SIG-M5 treated with dmso at 0.1 percent for 504 hours (cell line): ENCODE data around the gene KNDC1.

Experiments
- DNase-seq: peaks from one replicate; lab custom pipeline; 2025; ENCODE audit not compliant: unreplicated experiment; lab: John Stamatoyannopoulos, UW

KNDC1 gene

DNA sequence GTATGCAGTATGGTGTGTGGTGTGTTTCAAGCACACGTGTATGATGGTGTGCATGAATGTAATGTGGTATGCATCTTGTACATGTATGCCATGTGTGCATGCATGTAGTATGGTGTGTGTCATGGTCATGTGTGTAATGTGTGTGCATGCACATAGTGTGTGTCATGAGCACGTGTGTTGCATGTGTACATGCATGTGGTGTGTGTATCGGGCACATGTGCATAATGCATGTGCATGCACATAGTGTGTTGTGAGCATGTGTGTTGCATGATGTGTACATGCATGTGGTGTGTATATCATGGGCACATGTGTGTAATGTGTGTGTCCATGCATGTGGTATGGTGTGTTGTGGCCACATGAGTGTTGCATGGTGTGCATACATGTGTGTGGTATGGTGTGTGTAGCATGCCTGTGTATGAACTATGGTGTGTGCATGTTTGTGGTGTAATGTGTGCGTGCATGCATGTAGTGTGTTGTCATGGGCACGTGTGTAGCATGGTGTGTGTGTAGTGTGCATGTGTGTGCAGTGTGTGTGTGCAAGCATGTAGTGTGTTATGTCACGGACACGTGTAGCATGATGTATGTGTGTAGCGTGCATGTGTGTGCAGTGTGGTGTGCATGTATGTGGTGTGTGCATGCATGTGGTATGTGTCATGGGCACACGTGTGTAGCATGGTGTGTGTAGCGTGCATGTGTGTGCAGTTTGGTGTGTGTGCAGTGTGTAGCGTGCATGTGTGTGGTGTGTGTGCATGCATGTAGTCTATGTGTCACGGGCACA is 17.6 kb downstream of the KNDC1 start:
- no peak for DNase-seq

DNA sequence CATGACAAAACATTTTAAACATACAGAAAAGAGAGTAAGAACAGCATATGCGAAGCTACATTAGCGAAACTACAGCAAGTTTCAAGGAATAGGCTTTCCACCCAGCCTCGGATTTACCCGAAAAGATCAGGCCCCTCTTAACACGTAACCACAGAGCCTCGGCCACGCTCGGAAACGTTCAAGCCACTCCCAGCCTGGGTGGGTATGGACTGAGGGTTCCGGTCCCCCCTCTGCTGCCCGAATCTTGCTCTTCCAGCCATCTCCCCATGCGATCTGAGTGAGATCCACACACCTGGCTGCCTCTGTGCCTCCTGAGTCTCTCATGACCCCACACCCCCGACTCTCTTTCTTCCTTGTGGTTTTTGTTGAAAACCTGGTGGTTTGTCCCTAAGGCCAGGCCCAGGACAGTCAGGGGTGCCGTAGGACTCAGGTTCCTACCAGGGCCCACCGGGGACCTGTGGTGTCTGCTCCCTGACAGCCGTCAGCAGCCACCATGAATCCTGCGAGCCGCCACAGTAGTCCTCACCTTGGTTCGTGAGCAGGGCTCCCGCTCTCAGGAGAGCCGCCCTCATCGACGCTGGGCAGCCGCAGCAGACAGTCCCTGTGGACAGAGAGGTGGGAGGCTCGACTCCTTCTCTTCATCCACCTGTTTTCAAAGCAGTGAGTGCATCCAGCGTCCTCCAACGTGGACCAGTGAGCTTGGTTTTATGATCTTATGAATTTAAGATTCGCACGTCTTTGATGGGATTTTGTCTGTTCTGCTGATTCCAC is 18.5 kb downstream of the KNDC1 start:
- no peak for DNase-seq

DNA sequence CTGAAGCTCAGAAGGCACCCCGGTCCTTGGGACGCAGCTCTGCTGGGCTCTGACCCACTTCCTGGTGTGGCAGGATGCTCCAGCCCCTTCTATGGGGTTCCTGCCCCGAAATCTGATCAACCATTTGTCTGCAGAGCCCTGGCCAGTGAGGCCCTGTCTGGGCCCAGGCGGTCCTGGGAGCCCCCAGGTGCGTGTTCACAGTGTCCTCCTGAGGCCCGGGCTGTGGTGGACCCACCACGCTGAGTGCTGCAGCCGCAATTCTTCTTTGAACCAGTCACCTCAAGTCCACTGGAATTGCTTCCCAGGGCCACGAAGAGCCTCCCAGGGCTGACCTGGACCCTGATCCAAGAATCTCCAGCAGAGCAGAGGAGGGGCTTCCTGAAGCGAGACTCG is 19.1 kb downstream of the KNDC1 start:
- no peak for DNase-seq

DNA sequence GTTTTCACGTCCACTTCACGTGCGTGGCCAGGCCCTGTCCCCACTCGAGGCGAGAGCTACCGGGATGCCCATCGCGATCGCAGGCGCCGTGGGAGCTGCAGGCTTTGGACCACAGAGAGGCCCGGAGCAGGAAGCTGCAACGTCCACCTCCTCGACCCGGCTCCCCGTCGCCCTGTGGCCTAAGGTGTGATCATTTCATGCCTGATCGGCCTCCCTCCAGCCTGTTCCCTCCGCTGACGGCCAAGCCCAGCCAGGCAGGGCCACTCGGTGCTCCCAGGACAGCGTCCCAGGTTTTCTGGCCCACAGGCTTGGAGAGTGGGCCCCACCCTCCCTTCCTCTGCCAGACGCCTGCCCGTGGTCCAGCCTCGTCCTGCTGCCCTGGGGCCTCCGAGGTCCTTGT is 19.6 kb downstream of the KNDC1 start:
- no peak for DNase-seq

DNA sequence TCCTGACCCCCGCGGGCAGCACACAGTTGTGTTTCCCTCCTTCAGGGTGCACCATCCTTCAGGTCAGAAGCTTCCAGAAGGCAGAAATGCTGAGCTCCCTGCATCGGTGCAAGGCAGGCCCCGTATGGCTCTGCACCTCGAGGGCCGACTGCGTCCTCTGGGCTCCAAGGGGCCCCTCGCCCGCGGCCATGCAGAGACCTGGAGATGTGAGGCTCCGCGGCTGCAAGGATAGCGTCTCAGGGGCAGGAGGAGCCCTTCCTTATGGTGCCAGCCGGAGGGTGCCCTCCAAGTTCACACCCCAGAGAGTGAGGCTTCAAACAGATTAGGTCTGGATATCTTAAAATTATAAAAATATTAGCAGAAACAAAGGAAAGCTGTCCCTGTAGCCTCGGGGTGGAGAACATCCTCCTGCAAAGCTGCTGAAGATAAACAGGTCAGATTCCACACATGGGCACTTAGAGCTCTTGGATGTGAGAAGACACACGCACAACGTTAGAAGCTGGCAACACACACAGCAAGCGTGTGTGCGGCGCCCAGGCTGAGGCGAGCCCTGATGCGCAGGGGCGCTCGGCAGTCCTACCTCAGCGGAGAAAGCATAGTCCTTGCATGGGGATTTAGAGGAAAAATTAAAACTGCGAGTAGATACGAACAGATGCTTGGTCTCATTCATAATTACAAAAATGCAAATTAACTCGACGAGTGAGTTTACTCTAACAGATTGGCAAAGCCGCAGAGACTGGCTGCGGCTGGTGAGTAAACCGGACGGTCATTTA is 20.4 kb downstream of the KNDC1 start:
- DNase-seq = no peak

DNA sequence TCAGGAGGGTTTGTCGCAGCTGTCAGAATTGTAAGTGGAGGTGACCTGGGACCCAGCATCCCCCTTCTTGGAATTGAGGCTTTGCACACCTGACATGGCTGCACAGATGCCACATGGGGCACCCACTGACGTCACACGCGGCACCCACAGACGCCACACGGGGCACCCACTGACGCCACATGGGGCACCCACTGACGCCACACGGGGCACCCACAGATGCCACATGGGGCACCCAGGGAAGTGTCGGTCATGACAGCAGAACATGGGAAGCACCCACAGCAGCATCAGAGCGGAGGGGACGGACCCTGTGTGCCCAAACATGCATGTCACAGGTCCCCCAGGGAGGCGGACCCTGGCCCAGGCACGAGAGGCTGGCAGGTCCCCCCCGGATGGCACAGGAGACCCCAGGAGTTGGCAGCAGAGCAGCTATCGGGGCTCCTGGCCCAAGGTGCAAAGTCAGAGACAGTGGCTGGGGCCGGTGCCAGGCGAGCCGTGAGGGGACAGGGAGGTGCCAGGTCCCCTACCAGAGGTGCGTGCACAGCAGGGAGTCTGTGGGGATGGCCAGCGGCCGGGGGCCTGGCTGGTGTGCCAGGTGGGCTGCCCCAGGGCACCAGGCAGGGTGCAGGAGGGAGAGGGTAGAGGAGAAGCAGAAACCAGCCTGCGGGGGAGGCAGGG is 21.1 kb downstream of the KNDC1 start:
- no peak for DNase-seq

DNA sequence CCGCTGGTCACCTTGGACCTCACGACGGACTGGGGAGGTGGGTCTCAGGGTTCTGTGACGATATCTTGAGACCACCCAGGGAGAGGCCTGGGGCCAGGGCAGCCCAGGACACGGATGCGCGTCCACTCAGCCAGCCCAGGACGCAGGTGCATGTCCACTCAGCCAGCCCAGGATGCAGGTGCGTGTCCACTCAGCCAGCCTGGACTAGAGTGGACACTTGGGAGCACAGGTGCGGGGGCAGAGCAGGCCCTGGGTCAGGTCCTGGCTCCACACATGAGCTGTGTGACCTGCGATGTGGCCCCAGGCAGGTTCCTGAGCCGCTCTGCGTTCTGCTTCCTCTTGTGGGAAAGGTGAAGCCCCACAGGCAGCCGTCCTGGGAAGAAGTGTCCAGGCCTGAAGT is 22.2 kb downstream of the KNDC1 start:
- no peak for DNase-seq

DNA sequence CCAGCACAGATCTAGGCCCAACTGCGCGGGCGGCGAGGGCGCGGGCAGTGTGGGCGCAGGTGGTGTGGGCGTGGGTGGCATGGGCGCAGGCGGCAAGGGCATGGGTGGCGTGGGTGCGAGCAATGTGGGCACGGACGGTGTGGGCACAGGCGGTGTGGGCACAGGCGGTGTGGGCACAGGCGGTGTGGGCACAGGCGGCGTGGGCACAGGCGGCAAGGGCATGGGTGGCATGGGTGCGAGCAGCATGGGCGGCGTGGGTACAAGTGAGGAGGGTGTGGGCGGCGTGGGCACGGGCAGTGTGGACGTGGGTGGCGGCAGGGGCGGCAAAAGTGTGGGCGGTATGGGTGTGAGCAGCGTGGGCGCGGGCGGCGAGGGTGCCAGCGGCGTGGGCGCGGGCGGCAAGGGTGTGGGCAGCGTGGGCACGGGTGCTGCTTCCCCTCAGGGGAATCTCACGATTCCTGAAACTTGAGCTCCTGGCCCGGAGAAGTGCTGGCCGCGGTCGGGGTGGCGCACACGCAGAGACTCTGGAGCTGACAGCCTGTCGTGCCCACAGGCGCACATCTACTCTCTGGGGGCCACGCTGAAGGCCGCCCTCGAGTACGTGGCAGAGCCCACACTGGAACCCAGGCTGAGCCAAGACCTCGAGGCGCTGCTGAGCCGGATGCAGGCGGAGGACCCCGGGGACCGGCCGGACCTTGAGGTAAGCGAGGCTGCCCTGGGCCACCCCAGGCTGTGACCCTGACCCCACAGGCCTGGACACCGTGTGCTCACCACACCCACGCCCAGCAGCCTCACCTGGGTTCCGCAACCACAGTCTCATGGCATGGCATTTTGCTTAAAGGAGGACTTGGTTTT is 23.0 kb downstream of the KNDC1 start:
- DNase-seq = no peak

DNA sequence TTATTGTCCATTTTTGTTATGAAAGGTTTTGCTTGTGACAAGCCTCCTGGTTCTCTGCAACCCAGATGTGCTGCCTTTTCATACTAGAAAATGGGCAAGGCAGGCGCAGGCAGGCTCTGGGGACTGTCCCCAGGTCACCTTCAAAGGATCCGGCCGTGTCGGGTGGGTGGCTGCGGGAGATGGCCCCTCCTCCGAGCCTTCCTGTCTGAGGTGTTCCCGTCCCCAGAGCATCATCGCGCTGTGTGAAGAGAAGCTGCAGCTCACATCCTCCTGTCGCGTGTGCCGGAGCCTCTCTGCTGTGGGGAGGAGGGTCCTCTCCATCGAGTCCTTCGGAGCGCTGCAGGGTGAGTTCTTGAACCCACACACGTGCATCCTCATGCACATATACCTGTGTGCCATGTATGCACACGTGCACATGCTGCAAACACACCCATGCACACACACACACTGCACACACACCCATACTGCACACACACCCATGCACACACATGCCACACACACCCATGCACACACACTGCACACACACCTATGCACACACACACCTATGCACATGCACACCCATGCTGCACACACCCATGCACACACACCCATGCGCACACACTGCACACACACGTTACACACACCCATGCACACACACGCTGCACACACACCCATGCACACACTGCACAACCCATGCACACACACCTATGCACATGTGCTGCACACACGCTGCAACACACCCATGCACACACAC is 23.8 kb downstream of the KNDC1 start:
- no peak for DNase-seq

DNA sequence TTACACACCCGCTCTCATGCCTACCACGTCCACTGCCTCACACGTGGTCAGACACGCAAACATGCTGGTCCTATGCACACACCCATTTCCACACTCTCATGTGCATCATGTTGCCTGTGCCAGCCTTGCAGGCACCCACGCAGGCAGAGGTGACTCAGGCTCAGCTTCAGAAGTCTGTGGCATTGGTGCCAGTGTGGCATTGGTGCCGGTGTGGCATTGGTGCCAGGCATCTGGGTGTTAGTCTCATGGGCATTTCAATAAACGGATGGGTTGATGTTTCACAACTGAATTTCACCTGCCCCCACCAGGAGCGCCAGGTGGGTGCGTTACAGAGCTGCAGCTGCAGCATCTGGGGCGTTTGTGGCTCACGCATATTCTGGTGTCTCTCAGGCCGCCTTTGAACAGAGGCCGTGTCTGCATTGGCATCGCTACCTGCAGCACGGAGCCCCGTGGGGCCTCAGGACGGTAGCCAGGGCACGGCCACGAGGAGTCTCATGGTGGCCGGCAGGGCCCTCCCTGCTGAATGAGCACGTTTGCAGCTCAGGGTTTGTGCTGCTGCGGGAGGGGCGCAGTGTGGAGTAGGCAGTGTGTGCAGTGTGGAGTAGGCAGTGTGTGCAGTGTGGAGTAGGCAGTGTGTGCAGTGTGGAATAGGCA is 24.7 kb downstream of the KNDC1 start:
- DNase-seq = no peak

DNA sequence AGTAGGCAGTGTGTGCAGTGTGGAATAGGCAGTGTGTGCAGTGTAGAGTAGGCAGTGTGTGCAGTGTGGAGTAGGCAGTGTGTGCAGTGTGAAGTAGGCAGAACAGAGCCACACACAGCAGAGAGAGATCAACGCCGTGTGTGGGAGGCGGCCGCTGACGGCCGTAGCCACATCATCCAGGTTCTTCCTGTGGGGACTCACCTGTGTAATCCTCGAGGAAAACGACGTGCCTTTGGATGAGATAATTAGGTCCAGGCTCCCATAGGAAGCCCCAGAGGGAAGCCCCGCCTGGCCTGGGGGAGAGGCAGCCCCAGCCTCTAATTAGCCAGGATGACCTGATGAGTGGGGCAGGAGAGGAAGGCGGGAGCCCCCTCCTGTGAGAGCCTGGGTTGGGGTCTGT is 25.4 kb downstream of the KNDC1 start:
- no peak for DNase-seq

DNA sequence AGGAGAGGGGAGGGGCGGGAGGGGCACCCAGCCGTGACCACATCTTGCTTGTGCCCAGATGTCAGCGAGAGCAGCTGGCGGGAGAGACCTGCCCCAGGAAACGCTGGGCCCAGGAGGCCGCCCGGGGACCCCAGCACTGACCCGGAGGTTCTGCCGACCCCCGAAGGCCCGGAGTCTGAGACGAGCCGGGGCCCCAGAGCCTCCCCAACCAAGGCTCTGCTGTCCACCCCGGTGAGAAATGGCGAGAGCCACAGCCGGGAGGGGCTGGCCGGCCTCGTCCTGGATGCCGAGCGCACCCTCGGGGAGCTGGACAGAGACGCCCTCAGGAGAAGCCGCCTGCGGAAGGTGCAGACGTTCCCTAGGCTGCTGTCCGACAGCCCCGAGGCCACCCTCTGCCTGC is 25.9 kb downstream of the KNDC1 start:
- no peak for DNase-seq

DNA sequence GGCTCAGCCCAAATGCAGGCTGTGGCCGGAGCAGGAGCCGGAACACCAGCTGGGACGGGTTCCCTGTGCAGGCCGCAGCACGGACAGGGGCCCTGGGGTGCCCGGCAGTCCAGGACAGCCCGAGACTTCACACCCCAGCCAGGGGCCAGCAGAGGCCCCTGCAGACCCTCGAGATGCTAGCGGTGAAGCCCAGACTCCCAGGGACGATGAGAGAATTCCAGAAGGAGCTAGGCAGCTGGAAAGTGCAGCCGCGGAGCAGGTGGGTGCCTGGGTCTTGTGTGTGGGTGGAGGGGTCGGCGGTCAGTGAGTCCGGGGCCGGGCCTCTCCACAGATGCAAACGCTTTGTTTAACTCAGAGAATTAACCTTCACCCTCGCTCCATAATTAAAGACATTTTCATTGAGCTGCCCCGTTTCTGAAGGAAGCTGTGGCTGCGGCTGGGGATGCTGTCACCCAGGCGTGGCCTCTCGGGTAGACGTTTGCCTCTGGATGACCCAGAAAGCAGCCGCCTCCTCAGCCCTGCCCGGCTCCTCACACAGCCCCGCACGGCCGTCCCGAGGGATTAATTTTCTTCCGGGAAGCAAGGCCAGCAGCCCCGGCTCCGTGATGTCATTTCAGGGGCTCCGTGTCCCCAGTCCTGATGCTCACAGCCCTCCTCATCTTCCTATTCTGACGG is 26.5 kb downstream of the KNDC1 start:
- DNase-seq = no peak

DNA sequence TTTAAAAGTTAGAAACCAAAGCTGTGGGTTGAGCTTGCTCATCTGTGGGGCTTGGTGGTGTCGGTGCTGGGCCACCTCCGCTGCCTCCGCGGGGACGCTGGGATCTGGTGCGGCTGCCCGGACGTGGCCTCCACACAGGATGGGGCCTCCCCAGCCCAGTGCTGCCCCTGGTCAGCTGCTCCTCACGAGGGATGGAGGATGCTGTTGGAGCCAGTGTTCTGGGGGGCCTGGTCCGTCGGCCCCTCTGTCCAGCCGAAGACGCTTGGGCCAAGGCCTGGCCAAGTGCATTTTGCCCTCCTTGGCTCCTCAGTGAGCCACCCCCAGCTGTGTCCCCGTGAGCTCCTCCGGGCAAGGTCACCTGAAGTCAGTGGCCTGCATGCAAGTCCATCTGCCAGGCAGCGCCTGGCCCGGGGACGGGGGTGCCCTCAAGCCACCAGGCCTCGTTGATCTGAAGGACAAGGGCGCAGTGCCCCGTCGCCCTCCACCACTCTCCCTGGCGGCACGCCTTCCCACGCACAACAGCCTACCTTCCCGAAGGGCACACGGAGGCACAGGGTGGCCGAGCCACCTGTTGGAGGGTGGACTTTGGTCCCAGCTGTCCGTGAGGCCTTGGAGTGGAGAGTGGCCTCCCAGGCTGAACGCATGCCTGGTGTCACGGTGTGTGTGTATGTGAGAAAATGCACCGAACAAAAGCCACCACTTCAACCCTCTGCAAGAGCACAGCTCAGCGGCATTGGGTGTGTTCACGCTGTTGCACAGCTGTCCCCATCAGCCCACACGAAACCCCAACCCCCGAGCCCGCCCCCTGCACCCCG is 27.3 kb downstream of the KNDC1 start:
- no peak for DNase-seq

DNA sequence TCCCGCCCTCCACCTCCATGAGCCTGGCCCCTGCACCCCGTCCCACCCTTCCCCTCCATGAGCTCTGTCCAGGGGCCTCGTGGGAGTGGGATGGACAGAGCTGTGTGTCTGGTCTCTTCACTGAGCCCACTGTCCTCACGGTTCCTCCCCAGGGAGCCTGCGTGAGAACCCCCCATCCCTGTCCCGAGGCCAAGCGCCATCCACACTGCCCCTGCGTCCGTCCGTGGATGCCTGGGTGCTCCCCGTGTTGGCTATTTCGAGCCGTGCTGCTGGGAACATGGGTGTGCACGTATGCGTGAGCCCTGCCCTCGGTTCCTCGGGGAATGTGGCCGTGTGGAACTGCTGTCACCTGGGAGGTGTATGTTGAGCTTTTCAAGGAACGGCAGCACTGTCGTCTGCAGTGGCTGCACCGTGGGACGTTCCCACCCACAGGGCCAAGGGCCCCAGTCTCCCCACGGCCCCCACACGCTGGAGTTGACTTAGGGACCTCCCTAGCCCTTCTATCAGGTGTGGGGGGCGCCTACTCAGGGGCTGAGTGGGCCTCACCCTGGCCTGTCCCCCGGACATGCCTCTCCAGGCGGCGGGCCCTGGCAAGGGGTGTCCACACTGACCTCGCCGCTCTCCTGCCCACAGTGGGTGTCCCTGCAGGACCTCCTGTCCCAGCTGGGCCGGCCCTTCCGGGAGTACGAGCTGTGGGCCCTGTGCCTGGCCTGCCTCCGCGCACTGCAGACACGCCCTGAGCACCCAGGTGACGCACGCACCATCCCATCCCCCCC is 28.1 kb downstream of the KNDC1 start:
- DNase-seq = no peak

DNA sequence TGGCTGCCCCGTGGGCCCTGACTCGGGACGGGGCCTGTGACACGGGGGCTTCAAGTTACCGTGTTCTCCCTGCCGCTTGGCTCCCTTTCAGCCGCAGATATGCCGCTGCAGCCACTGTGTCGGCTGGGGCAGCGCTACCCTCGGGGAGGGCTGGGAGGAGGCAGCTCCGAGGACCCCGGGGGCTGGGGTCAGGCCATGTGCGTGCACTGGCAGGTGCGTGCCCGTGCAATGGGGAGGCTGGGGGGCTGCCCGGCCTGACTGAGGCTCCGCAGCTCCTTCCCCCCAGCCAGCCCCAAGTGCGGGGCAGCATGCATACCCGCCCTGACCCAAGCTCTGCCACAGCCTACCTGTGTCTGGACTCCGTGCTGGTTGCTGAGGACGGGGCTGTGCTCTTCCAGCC is 29.2 kb downstream of the KNDC1 start:
- DNase-seq = no peak

DNA sequence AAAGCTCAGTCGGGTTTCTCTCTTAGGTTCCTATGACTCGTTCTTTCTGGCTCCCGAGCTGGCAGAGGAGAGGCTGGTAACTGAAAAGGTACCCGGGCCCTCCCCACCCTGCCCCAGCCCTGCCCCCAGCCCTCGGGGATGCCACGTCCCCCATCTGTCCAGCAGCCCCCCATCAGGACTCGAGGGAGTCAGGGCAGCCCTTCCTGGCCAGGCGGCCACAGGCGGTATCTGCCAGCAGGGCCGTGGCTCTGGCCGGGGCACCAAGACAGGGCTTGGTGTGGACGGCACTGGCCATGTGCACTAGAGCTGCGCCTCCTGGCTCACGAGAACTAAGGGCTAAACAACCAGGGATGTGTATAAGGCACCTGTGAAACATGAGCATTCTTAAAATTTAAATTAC is 29.7 kb downstream of the KNDC1 start:
- no peak for DNase-seq
